T1000 (cell line): ENCODE results near the gene ZNF28.
A peak's percentile ranks its signal among the peaks of the same experiment; 100 is the strongest.
"Not testable (repeated sequence)": the region's sequence is repeated elsewhere in the genome, so short reads cannot be mapped to it uniquely, and the experiment has no call there.

Experiments used
- DNase-seq: peaks from one replicate; lab custom pipeline; 2025; ENCODE audit warnings: mixed read lengths; lab: John Stamatoyannopoulos, UW

Gene ZNF28

DNA sequence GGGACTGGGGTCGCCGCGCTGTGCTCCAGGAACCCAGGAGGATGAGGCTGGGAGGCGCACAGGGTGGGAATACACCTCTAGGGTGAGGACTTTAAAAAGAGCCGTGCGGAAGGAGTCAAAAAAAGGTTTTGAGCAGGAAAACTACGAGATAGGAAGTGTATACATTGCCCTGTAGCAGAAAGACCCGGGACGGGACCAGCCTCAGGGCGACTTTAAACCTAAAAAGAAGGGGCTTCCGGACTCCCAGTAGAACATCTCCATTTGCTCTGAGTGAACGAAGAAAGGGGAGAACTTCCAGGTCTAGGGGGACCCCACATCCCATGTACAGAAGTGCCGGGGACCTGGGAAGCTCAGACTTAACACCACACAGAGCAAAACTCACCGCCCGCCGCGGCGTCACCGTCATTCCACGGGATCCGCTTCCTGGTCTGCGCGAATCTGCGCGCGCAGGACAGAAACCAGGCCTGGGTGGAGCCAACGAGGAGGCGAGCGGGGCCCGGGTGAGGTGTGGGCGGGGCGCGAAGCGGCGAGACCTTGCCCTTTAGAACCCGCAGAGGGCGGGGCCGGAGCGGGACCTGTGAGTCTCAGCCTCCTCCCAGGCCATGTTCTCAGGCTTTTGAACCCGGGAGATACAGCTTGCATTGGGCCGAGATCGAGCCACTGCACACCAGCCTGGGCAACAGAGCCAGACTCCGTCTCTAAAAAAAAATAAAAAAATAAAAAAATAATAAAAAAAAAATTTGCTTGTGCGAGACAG lies at the start of gene ZNF28:
TSS of gene ZNF28 (minus strand) at position 430 of the 757 bp plus-strand sequence. CDS start 3,675 bp downstream, outside the sequence.
- peak; percentile 67 for DNase-seq

DNA sequence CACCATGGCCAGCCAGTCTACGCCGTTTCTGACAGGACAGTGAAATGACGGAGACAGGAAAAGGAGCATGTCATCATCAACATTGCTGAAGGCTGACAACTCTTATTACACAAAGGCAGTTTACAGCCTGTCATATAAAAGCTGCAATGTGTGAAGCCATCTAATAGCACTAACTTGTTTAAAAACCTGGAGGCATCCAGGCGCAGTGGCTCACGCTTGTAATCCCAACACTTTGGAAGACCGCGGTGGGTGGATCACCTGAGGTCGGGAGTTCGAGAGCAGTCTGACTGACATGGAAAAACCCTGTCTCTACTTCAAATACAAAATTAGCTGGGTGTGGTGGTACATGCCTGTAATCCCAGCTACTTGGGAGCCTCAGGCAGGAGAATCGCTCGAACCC lies 46.6 kb upstream of the ZNF28 start:
- not testable (repeated sequence) for DNase-seq

DNA sequence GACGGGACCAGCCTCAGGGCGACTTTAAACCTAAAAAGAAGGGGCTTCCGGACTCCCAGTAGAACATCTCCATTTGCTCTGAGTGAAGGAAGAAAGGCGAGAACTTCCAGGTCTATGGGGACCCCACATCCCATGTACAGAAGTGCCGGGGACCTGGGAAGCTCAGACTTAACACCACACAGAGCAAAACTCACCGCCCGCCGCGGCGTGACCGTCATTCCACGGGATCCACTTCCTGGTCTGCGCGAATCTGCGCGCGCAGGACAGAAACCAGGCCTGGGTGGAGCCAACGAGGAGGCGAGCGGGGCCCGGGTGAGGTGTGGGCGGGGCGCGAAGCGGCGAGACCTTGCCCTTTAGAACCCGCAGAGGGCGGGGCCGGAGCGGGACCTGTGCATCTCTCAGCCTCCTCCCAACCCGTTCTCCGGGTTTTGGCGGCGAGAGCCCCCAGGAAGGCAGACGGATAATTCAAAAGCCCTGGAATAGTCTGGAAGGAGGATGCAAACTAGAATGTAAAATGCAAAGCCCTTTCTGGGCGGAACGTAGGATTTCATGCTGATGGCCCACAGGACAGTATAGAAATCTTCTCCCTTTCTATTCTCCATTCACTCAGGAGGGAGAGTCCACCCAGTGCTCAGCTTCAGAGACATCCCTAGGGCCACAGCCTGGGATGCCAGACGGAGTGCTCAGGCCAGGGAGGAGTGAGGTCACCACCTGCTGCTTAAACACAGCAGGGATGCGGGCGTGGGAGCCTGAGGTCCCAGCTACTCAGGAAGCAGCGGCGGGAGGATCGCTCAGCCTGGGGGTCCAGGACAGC lies 36.2 kb upstream of the ZNF28 start, which contains the start of gene ZNF468:
TSS of gene ZNF468 (minus strand) at position 242 of the 814 bp plus-strand sequence. CDS start 3,347 bp downstream, outside the sequence.
- DNase-seq, result peak; percentile 60

DNA sequence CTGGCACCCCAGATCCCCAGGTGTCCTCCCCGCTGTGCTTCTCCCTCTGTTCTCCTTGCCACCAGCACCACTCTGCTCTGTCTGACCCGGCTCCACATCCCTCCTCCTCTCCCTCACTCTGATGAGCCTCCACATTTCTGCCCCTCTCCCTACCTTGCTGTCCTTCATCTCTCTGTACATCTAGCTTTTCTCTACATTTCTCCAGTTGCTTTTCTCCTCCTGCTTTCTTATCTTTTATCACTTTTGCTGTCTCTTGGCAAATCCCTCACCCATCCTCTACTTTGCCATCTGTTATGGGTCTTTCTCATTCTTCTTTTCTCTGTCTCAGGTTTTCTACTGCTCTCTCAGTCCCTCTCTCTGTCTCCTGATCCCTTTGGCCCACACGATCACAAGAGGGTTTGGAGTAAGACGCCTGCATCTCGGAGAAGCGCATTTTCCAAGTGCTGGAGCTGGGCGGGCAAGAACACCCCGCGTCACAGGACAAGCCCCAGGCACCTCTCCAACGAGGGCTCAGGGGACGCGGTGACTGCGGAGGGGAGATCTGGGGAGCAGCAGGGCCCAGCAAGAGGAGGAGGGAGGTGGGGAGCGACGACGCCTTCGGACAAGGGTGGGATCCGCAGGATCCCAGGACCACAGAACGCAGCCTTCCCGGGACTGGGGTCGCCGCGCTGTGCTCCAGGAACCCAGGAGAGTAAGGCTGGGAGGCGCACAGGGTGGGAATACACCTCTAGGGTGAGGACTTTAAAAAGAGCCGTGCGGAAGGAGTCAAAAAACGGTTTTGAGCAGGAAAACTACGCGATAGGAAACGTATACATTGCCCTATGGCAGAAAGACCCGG lies 35.3 kb upstream of the ZNF28 start:
- not testable (repeated sequence) for DNase-seq

DNA sequence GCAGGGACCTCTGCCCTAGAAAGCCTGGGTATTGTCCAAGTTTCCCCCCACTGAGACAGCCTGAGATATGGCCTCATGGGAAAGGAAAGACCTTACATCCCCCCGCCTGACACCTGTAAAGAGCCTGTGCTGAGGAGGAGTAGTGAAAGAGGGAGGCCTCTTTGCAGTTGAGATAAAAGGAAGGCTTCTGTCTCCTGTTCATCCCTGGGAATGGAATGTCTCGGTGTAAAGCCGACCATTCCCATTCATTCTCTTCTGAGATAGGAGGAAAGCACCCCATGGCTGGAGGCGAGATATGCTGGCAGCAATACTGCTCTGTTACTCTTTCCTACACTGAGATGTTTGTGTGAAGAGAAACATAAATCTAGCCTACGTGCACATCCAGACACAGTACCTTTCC lies 25.9 kb upstream of the ZNF28 start:
- DNase-seq, result not testable (repeated sequence)

DNA sequence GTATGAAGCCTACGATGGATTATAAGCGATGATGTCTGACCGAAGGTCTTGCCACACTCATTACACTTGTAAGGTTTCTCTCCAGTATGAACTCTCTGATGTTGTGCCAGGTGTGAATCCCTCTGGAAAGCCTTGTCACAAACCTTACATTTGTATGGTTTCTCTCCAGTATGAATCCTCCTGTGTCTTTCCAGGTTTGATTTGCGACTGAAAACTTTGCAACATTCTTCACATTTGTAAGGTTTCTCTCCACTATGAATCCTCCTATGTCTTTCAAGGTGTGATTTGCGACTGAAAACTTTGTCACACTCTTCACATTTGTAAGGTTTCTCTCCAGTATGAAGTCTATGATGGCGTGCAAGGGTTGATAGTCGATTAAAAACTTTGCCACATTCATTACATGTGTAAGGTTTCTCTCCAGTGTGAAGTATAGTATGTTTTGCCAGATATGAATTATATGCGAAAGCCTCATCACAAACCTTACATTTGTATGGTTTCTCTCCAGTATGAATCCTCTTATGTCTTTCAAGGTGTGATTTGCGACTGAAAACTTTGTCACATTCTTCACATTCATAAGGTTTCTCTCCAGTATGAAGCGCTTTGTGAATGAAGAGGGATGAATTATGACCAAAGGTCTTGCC lies 19.5 kb upstream of the ZNF28 start:
- DNase-seq, result not testable (repeated sequence)

DNA sequence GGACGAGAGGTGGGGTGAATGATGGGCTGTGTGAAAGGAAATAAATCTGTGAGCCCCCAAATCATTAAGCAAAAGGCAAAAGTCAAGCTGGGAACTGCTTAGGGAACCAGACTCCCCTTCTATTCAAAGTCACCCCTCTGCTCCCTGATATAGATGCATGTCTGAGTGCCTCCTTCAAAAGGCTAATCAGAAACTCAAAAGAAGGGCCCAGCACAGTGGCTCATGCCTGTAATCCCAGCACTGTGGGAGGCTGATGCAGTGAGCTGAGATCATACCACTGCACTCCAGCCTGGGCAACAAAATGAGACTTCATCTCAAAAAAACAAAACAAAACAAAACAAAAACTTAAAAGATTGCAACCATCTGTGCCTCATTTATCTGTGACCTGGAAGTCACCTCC lies 12.9 kb upstream of the ZNF28 start:
- DNase-seq, result not testable (repeated sequence)

DNA sequence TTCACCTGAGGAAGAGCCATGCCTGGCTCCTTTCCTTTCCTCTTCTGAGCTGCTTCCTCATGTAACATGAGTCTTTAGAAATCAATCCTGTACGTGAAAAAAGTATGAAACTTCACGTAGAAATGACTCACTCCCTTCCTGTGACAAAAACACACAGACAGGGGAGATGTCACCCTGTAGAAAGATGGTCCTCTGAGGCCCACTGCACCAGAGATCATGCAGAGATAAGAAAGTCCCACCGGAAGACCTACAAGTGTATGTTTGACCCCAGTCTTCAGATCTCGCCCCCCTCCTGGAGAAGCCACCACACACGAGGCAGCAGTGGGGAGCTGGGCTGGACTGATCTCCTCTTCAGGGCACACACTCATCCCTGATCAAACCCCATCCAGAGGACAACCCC lies 12.1 kb upstream of the ZNF28 start:
- not testable (repeated sequence) for DNase-seq

DNA sequence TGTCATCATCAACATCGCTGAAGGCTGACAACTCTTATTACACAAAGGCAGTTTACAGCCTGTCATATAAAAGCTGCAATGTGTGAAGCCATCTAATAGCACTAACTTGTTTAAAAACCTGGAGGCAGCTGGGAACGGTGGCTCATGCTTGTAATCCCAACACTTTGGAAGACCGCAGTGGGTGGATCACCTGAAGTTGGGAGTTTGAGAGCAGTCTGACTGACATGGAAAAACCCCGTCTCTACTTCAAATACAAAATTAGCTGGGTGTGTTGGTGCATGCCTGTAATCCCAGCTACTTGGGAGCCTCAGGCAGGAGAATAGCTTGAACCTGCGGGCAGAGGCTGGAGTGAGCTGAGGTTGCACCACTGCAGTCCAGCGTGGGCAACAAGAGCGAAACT lies 8.4 kb upstream of the ZNF28 start:
- not testable (repeated sequence) for DNase-seq

DNA sequence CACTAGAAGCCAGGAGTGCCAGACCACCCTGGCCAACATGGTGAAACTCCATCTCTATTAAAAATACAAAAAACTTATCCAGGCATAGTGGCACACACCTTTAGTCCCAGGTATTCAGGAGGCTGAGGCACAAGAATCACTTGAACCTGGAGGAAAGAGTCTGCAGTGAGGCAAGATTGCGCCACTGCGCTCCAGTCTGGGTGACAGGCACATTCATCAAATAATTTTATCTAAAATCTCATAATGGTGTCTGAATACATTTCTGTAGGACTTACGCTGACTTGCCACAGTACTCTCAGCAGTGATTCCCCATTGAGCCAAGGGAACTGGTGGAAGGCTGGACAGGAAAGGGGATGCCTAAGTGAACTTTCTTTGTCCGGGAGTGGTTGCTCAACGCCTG lies 4.3 kb upstream of the ZNF28 start:
- no peak for DNase-seq

DNA sequence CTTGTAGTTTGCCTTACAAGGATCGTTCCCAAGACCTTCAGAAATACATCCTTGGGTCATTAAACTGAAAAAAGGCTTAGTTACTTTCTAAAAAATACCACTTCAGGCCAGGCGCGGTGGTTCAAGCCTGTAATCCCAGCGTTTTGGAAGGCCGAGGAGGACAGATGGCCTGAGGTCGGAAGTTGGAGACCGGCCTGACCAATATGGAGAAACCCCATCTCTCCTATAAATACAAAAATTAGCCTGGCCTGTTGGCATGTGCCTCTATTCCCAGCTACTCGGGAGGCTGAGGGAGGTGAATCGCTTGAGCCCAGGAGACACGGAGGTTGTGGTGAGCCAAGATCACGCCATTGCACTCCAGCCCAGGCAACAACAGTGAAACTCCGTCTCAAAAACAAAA lies 2.2 kb upstream of the ZNF28 start:
- DNase-seq, result no peak

DNA sequence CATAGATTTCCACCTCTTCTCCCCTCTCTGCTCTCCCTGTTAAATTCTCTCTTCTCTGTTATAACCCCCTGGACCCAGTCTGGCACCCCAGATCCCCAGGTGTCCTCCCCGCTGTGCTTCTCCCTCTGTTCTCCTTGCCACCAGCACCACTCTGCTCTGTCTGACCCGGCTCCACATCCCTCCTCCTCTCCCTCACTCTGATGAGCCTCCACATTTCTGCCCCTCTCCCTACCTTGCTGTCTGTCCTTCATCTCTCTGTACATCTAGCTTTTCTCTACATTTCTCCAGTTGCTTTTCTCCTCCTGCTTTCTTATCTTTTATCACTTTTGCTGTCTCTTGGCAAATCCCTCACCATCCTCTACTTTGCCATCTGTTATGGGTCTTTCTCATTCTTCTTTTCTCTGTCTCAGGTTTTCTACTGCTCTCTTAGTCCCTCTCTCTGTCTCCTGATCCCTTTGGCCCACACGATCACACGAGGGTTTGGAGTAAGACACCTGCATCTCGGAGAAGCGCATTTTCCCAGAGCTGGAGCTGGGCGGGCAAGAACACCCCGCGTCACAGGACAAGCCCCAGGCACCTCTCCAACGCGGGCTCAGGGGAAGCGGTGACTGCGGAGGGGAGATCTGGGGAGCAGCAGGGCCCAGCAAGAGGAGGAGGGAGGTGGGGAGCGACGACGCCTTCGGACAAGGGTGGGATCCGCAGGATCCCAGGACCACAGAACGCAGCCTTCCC lies 795 bp downstream of the ZNF28 start:
- not testable (repeated sequence) for DNase-seq

DNA sequence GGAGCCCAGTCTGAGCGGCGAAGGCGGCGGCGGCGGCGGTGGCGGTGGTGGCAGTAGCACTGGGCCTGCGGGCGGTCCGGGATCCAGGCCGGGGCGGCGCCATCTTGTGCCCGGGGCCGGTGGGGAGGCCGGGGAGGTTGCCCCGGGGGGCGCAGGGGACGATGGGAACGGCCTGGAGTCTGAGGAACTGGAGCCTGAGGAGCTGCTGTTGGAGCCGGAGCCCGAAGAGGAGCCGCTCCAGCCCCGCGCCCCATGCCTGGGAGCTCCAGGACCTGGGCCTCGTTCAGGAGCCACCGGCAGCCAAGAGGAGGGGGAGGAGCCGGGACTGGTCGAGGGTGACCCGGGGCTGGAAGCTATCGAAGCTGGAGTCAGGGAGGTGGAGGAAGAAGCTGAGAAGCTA lies 11.6 kb downstream of the ZNF28 start:
- DNase-seq, result no peak

DNA sequence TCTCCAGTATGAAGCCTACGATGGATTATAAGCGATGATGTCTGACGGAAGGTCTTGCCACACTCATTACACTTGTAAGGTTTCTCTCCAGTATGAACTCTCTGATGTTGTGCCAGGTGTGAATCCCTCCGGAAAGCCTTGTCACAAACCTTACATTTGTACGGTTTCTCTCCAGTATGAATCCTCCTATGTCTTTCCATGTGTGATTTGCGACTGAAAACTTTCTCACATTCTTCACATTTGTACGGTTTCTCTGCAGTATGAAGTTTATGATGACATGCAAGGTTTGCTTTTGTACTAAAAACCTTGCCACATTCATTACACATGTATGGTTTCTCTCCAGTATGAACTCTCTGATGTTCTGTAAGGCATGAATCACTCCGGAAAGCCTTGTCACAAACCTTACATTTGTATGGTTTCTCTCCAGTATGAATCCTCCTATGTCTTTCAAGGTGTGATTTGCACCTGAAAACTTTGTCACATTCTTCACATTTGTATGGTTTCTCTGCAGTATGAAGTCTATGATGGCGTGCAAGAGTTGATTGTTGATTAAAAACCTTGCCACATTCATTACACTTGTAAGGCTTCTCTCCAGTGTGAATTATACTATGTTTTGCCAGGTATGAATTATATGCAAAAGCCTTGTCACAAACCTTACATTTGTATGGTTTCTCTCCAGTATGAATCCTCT lies 21.3 kb downstream of the ZNF28 start:
- DNase-seq, result not testable (repeated sequence)

DNA sequence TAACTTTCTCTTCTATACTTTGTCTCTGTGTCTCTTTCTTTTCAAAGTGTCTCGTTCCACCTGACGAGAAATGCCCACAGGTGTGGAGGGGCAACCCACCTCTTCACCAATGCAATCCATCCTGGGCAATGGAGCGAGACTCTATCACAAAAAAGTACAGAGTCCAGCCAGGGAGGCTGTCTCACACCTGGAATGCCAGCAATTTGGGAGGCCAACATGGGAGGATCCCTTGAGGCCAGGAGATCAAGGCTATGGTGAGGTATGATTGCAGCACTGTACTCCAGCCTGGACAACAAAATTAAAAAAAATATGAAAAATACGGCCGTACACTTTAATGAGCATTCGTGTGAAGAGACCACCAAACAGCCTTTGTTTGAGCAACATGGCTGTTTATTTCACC lies 32.0 kb downstream of the ZNF28 start:
- no peak for DNase-seq

DNA sequence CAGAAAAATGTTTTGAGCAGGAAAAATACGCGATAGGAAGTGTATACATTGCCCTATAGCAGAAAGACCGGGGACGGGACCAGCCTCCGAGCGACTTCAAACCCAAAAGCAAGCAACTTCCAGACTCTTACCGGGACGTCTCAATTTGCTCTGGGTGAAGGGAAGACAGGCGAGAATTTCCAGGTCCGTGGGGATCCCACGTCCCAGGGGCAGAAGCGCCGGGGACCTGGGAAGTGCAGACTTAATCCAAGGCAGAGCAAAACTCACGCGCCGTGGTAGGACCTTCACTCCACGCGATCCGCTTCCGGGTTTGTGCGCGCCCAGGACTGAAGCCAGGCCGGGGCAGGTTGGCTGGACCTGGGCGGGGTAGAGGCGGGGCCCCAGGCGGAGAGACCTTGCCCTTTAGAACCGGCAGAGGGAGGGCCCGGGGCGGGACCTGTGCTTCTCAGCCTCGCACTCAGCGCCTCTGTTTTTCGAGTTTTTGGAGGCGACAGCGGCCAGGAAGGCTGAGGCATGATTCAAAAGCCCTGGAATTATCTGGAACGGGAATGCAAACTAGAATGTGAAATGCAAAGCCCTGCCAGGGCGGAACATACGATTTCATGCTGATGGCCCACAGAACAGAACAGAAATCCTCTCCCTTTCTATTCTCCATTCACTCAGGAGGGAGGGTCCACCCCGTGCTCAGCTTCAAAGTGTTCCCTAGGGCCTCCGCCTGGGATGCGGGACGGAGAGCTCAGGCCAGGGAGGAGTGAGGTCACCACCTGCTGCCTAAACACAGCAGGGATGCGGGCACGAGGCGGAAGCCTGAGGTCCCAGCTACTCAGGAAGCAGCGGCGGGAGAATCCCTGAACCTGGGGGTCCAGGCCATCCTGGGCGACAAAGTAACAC lies 34.7 kb downstream of the ZNF28 start, which contains the start of gene ZNF600:
TSS of gene ZNF600 (minus strand) at position 328 of the 891 bp plus-strand sequence. CDS start 7,903 bp downstream, outside the sequence.
- DNase-seq, result peak; percentile 47

DNA sequence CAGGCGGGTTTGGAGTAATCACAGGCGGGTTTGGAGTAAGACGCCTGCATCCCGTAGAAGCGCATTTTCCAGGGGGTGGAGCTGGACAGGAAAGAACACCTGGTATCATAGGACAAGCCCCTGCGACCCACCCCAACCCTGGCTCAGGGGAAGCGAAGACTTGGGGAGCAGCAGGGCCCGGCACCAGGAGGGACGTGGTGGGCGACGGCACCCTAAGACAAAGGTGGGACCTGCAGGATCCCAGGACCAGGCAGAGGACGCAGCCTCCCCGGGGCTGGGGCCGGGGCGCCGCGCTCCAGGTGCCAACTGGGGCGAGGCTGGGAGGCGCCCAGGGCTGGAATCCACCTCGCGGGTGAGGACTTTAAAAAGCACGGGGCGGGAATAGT lies 35.4 kb downstream of the ZNF28 start:
- no peak for DNase-seq

DNA sequence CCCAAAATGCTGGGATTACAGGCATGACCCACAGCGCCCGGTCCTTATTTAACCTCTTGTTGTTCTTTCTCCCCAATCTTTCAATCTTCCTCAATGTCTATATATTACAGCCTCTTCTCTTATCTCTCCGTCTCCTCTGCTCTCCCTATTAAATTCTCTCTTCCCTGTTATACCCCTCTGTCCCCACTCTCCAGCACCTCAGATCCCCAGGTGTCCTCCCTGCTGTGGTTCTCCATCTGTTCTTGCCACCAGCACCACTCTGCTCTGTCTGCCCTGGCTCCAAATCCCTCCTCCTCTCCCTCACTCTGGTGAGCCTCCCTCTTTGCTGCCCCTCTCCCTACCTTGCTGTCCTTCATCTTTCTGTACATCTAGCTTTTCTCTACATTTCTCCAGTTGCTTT lies 35.9 kb downstream of the ZNF28 start:
- DNase-seq, result no peak

DNA sequence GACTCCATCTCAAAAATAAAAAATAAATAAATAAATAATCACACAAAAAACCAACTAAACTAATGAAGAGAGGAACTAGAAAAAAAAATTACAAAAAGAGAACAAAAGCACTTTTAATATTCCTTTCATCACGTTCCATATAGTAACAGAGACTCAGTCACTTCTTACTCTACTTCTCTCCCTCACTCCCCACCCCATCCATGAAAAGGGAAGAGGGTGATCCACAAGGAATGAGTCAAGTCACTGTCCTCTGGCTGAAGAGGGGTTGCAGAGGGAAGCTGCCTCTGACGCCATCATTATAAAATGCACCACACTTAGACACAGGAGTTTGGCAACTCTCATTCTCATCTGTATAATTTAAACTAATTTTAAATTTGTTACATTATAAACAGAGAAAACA lies 38.6 kb downstream of the ZNF28 start:
- not testable (repeated sequence) for DNase-seq
